NCI-H1694 treated with DMSO at 0.1 percent for 48 hours (cell line): ENCODE data around the gene PTOV1.
"Not testable (repeated sequence)": the region's sequence is repeated elsewhere in the genome, so short reads cannot be mapped to it uniquely, and the experiment has no call there.

Source experiments
- DNase-seq: peaks from one replicate; lab custom pipeline; 2025; lab: John Stamatoyannopoulos, UW

Gene PTOV1

DNA sequence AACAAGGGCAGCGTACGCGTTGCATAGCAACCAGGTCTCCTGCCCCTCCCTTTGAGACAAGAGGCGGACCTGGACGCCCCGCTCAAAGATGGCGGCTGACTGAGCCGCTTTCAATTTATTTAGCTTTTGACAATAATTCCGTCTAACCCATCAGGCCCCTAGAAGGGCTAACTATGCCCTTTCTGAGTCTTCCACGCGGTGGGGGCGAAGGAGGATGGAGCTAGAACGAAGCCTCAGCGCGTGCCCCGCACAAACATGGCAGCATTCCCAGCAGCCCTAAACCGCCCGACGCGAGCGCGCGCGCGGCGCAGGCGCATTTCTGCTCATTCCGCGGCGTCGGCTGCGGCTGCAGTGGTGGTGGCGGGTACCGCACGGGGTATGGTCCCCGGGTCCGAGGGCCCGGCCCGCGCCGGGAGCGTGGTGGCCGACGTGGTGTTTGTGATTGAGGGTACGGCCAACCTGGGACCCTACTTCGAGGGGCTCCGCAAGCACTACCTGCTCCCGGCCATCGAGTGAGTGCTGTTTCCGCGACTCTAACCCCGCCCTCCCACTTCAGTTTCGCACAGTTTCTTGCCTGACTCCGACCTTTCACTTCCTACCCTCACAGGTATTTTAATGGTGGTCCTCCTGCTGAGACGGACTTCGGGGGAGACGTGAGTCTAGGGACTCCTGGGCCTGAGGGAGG, 32.9 kb upstream of the PTOV1 start, which contains the start of gene MED25:
TSS of gene MED25 (plus strand) at position 326 of the 685 bp plus-strand sequence. CDS start at position 379, 53 bp downstream.
- peak; percentile 85 for DNase-seq

GRCh38 chr19:49818649-49819370, 32.1 kb upstream of the PTOV1 start:
- DNase-seq: no peak

- DNase-seq: not testable (repeated sequence)
Measured at GRCh38 chr19:49819452-49820115, 31.4 kb upstream of the PTOV1 start.

DNA sequence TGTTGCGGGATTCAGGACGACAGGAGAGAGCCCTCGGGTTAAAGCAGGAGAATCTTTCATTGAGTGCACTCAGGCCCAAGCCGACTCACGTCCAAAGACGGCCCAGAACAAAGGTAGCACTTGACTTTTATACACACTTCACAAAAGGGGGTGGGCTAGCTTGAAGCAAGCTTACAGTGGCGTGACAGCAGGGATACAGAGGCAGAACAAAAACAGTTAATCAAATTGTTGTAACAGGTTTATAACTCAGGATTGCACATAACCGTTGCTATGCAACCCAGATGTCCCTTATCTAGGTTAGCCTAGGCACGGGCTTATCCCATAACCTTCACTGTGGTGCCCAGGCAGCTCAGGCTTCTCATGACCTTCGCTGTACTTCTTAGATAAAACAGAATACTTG, 30.8 kb upstream of the PTOV1 start:
- peak; percentile 14 for DNase-seq

DNA sequence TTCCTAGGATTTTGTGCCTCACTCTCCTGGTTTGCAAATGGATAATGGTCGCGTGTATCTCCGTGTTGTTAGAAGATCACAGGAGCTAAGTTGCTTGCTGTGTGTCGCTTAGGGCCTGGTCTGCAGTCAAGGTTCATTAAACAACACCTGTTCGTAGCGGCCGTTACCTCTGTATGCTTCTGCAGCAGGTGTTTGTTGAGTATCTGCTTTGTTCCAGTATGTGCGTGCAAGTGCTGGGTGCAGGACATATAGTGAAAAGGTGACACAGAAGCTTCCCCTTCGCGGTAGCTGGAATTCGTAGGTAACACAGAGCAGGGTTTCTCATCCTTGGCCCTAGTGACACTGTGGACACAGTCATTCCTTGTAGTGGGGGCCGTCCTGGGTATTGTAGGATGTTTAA, 27.5 kb upstream of the PTOV1 start:
- no peak for DNase-seq

DNA sequence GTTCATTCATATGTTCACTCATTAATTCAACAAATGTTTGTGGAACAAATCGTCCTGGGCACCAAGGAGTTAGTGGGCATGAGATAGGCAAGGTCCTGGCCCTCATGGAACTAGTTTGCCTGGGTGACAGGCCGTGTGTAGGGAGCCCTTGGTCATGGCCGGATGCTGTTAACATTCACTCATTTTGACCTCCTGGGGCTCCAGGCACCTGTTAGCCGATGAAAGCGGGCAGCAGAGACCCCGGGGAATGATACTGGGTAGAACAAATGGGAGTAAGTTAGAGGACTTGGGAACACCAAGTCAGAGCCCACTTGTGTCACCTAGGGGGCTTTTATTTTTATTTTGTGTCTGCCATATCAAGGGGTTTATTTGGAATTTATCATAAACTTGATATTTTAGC, 26.3 kb upstream of the PTOV1 start:
- no peak for DNase-seq

DNA sequence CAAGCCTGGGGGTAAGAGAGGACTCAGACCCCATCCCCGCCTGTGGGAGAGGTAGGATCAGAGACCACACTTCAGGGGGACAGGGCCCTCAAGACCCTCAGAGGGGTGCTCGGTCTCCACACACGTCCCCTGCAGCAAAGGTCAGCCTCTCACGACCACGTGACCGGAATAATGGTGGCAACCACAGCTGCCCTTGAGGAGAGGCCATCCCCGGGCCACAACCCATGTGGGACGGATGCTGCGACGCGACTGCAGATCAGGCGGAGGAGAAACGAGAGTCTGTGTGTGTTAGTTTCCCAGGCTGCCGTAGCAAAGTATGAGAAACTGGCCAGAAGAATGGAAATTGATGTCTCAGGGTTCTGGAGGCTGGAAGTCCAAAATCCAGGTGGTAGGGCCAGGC, 23.9 kb upstream of the PTOV1 start:
- no peak for DNase-seq

DNA sequence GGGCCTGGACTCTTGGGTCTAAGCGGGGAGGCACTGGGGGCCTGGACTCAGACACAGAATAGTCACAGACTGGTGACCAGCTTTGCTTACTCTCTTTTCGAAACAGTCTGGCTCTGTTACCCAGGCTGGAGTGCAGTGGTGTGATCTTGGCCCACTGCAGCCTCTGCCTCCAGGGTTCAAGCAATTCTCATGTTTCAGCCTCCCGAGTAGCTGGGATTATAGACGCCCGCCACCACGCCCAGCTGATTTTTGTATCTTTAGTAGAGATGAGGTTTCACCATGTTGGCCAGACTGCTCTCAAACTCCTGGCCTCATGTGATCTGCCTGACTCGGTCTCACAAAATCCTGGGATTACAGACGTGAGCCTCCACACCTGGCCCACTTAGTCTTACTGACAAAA, 21.8 kb upstream of the PTOV1 start:
- no peak for DNase-seq

GRCh38 chr19:49829721-49830120, 21.2 kb upstream of the PTOV1 start:
- DNase-seq: no peak

- DNase-seq: no peak
Measured at GRCh38 chr19:49830766-49831165, 20.2 kb upstream of the PTOV1 start.

DNA sequence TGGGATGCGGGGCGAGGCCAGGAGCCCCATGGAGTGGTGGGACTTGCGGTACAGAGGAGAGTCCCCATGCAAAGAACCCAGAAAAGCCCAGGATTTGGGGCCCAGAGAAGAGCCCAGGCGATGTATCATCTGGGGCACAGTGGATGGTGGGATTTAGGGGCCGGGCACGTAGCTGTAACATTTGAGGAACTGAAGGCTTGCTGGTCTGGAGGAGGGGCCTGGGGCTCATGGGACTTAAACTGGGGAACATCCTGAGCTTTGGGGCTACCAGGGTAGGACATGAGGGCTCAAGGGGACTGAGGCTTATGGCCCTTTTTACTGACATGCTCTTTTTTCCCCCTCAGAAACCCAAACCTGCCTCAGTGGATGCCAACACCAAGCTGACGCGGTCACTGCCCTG, 19.4 kb upstream of the PTOV1 start:
- no peak for DNase-seq

DNA sequence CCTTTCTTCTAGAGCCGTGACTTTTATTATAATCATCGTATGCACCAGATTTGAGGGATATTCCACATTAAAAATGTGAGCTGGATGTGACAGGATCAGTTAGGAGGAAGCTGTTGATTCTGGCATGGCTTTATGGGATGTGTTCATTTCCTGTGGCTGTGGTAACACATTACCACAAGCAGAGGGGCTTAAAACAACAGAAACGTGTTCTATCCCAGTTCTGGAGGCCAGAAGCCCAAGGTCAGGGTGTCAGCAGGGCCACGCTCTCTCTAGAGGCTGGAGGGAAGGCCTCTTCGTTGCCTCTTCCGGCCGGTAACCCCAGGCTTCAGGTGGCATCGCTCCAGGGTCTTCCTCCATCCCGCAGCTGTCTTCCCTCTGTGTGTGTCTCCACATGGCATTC, 18.4 kb upstream of the PTOV1 start:
- DNase-seq: no peak

- DNase-seq: no peak
Measured at GRCh38 chr19:49833599-49833998, 17.4 kb upstream of the PTOV1 start.

GRCh38 chr19:49835562-49835961, 15.4 kb upstream of the PTOV1 start:
- no peak for DNase-seq

- no peak for DNase-seq
Measured at GRCh38 chr19:49836176-49837008, 14.6 kb upstream of the PTOV1 start.

DNA sequence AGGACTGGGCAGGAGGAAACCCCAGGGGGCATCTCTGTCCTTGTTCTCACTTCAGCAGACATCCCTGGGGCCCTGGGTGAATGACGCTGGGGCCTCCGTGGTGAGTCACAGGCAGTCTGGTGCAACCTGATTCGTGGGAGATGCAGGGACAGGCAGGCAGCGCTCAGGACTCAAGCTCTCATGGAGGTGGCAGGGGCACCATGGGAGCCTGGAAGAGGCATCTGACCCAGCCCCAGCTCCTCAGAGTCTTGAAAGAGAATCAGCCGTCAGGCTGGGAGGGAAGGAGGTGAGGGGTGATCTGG, 14.0 kb upstream of the PTOV1 start:
- DNase-seq: no peak

DNA sequence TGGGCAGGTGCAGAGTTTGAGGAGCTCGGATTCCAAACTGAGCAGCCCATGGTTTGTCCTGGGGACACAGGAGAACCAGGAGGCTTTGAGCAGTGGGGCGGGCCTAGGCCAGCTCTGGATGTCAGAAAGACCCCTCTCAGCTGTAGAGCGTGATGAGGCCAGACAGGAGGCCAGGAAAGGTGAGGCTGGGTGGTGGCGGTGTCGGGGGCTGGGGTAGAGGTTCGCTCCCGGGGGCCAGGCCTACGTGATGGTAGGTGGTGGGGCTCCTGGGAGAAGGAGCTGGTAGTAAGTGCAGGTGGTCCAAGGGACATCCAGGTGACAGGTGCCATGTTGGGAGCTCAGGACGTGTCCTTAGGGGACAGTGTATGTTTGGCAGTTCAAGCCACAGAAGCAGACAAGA, 13.5 kb upstream of the PTOV1 start:
- no peak for DNase-seq

GRCh38 chr19:49838885-49839588, 11.9 kb upstream of the PTOV1 start:
- DNase-seq: no peak

- DNase-seq: no peak
Measured at GRCh38 chr19:49839713-49840112, 11.2 kb upstream of the PTOV1 start.

DNA sequence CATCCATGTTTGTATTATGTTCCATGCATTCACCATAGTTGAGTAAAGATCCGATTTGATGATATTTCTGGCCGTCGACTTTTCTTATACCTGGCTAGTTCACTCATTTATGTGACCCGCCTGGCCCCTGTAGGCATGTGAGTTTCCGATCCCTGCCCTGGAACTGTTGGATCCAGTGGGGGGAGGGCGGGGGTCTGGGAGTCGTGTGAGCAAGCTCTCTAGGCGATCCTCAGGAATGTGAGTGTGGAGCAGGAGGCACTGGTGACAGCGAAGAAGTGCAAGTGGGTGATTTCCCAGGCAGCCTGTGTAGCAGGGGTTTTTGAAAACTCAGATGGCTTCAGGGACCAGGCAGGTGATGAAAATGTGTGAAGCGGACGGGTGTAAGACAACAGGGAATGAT, 10.6 kb upstream of the PTOV1 start:
- DNase-seq: no peak

DNA sequence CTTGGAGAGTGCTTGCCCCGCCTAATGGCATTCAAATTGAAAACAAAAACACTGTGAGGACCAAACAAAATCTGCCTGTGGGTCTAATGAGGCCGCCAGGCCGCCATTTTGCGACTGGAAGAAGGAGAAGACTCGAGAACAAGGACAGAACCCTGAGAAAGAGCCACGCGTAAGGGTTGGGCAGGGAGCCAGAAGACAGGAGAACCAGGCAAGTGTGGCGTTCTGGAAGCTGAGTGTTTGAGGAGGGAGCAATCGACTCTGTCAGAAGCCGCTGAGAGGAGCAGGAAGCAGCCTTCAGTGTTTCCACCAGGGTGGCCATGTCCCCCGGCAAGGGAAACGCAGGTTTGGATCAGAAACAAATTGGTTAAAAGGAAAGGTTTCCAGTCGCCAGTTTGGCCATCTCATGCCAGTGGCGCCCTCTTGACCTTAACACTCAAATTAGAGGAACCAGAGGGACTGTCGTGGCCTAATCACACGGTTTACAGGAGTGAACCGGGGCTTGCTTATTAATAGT, 10.2 kb upstream of the PTOV1 start:
- DNase-seq: no peak

- no peak for DNase-seq
Measured at GRCh38 chr19:49843265-49843664, 7.7 kb upstream of the PTOV1 start.
